HEK293T (cell line): ENCODE measurements around the gene CDH4.

ENCODE experiments used
- ELF4 ChIP-seq: fragments of 450-650 bp; IDR thresholded peaks from 2 replicates; pipeline ENCODE4 v1.6.1; 2017; ENCODE audit warnings: antibody characterized with exemption
- SP1 ChIP-seq: fragments of 450-650 bp; IDR thresholded peaks from 2 replicates; pipeline ENCODE4 v1.6.1; 2017

GRCh38 chr20:61691978-61692377 is 439.9 kb downstream of the CDH4 start:
- TF ChIP-seq ELF4: no peak
- TF ChIP-seq SP1: no peak
